CD4-positive, alpha-beta T cell treated with Interleukin-6 at 100 ng/mL for 8 hours (primary cell): ENCODE measurements around the gene PLPP3.

ENCODE experiments used
- DNase-seq: peaks from one replicate; pipeline ENCODE4 v3.0.0-alpha.2; 2020; ENCODE audit warnings: mixed read lengths, low spot score

The PLPP3 gene

GRCh38 chr1:56495538-56495937 is 83.8 kb downstream of the PLPP3 start:
- DNase-seq = no peak

- no peak for DNase-seq
These were observed 85.1 kb downstream of the PLPP3 start for GRCh38 chr1:56494306-56494705.

GRCh38 chr1:56493826-56494225 is 85.5 kb downstream of the PLPP3 start:
- DNase-seq = no peak

- no peak for DNase-seq
These were observed 87.9 kb downstream of the PLPP3 start for GRCh38 chr1:56491441-56491840.

- DNase-seq = no peak
These were observed 88.7 kb downstream of the PLPP3 start for GRCh38 chr1:56490619-56491018.

GRCh38 chr1:56489695-56490094 is 89.7 kb downstream of the PLPP3 start:
- DNase-seq = no peak

GRCh38 chr1:56484695-56485094 is 94.7 kb downstream of the PLPP3 start:
- DNase-seq = no peak

- no peak for DNase-seq
These were observed 96.3 kb downstream of the PLPP3 start for GRCh38 chr1:56483104-56483503.

GRCh38 chr1:56482486-56482885 is 96.9 kb downstream of the PLPP3 start:
- no peak for DNase-seq

- no peak for DNase-seq
These were observed 98.1 kb downstream of the PLPP3 start for GRCh38 chr1:56481140-56481694.

- DNase-seq = no peak
These were observed 100.6 kb downstream of the PLPP3 start for GRCh38 chr1:56478734-56479133.

- no peak for DNase-seq
These were observed 101.9 kb downstream of the PLPP3 start for GRCh38 chr1:56477164-56478111.

- DNase-seq = no peak
These were observed 105.6 kb downstream of the PLPP3 start for GRCh38 chr1:56473582-56474270.

- no peak for DNase-seq
These were observed 106.5 kb downstream of the PLPP3 start for GRCh38 chr1:56472860-56473259.

- no peak for DNase-seq
These were observed 109.6 kb downstream of the PLPP3 start for GRCh38 chr1:56469640-56470371.

GRCh38 chr1:56468518-56468917 is 110.8 kb downstream of the PLPP3 start:
- no peak for DNase-seq

GRCh38 chr1:56466538-56466937 is 112.8 kb downstream of the PLPP3 start:
- DNase-seq = no peak

GRCh38 chr1:56464294-56464693 is 115.1 kb downstream of the PLPP3 start:
- DNase-seq = no peak

GRCh38 chr1:56463376-56463775 is 116.0 kb downstream of the PLPP3 start:
- no peak for DNase-seq

- no peak for DNase-seq
These were observed 117.2 kb downstream of the PLPP3 start for GRCh38 chr1:56462209-56462608.

GRCh38 chr1:56461158-56462127 is 117.9 kb downstream of the PLPP3 start:
- no peak for DNase-seq
